Thyroid gland (tissue), 4 donors: ENCODE data around the gene PBX1.

Experiments
- POLR2A ChIP-seq, 2 donors: fragments of 450-650 bp; IDR thresholded peaks; one replicate each; pipeline ENCODE4 v1.6.1; 2017; ENCODE audit warnings: antibody characterized with exemption in 2 of 2, mild to moderate bottlenecking in 2 of 2, moderate library complexity in 1 of 2
- TF ChIP-seq, protein P1 (sequence below), 6 experiments: fragments of 200-600 bp in 3 of 6; fragments of 450-650 bp in 3 of 6; sonication (generic) in 3 of 6; IDR thresholded peaks; one replicate each; pipeline ENCODE4 v1.5.1; 2016 to 2019; ENCODE audit warnings: antibody characterized with exemption in 6 of 6, mild to moderate bottlenecking in 2 of 6, inconsistent platforms in 1 of 6, moderate library complexity in 1 of 6

DNA sequence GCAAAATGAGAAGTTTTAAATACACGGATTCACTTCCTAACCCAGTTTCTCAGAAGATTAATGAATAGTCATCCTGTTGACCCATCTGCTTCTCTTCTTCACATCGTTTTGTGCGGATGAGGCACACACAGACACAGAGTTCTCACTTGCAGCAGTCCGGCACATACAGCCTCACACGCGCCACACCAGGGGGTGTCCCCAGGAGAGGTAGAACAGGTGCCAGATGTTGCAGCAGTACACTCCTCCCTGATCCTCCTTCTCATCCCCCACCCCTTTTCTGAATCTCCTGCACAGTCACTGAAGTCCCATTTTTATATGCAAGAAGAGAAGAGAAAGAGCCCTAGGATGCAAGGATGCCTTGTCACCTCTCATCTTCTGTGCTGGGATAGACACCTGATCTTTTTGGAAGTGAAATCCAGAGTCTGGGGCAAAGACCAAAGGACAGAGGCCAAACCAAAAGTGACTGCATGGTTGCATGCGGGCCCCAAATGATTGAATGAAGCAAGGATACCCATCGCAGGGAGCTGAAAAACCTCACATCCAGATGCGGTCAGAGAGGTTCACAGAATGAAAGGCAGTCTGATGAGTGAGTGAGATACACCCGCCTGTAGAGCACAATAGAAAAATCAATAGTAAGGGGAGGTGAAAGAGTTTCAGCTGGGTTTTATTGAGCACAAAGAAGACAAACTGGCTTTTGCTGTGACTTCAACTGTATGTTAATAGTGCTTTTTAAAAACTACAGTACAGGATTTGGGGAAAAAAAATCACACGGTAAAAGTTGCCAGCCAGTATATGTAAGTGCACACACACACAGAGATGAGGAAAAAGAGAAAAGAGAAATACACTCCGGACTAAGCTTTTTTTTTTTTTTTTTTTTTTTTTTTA lies 28.9 kb downstream of the PBX1 start:
- TF ChIP-seq, protein P1, sequence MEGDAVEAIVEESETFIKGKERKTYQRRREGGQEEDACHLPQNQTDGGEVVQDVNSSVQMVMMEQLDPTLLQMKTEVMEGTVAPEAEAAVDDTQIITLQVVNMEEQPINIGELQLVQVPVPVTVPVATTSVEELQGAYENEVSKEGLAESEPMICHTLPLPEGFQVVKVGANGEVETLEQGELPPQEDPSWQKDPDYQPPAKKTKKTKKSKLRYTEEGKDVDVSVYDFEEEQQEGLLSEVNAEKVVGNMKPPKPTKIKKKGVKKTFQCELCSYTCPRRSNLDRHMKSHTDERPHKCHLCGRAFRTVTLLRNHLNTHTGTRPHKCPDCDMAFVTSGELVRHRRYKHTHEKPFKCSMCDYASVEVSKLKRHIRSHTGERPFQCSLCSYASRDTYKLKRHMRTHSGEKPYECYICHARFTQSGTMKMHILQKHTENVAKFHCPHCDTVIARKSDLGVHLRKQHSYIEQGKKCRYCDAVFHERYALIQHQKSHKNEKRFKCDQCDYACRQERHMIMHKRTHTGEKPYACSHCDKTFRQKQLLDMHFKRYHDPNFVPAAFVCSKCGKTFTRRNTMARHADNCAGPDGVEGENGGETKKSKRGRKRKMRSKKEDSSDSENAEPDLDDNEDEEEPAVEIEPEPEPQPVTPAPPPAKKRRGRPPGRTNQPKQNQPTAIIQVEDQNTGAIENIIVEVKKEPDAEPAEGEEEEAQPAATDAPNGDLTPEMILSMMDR (IDR thresholded peaks at IDR 0.05), result no peak
- TF ChIP-seq POLR2A (IDR thresholded peaks at IDR 0.05), result no peak
